Neural progenitor cell (in vitro differentiated cells): ENCODE measurements around the gene WFDC2.

Experiments used
- CTCF ChIP-seq: fragments of 200-600 bp; sonication (generic); IDR thresholded peaks from 2 replicates; pipeline ENCODE4 v1.5.1; 2017; ENCODE audit warnings: antibody characterized with exemption, mild to moderate bottlenecking
- EZH2 ChIP-seq: fragments of 200-600 bp; sonication (generic); IDR thresholded peaks from 2 replicates; pipeline ENCODE4 v1.6.1; 2017; ENCODE audit warnings: antibody characterized with exemption, mild to moderate bottlenecking, moderate library complexity

DNA sequence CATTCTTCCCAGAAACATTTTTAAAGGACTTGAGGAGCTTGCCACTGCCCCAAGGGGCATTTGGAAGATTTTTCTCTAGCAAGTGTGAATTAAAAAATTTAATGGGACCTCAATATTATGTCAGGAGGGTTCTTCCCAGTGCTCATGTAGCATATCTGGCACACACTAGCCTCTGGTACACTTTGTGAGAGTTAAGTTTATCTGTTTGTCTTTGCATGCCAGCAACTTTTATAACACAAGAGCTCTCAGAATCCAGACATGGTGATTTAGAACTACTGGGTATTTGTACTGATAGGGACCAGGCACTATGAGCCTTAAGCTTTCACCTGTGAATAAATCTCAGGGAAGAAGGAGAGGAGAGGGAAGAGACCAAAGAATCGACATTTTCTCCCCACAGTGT, 33.0 kb downstream of the WFDC2 start:
- TF ChIP-seq CTCF (no peak), EZH2 (no peak)
